Activated CD8-positive, alpha-beta T cell treated with anti-CD3 and anti-CD28 coated beads for 36 hours (primary cell): ENCODE measurements around the gene ZBTB22. TPM values are rescaled to one million over a fixed set of nuclear protein-coding genes. Genes with fewer than 3 reads are reported as not detected.
"Not testable (repeated sequence)": the region's sequence is repeated elsewhere in the genome, so short reads cannot be mapped to it uniquely, and the experiment has no call there.

ENCODE experiments used
- ATAC-seq: fragments of 200-7000 bp; cut with Tn5 transposase; one replicate; pipeline ENCODE4 v1.10.0; 2021; ENCODE audit warnings: mild to moderate bottlenecking, moderate library complexity
- CTCF ChIA-PET: fragments of 350-600 bp; sonication (Branson Sonifier 250); formaldehyde crosslinking; loops from one replicate; lab custom pipeline; 2021; ENCODE audit warnings: antibody characterized with exemption; lab: Charles Lee
- POLR2A ChIA-PET: fragments of 350-600 bp; sonication (Branson Sonifier 250); formaldehyde crosslinking; loops from one replicate; lab custom pipeline; 2021; ENCODE audit warnings: antibody characterized with exemption; lab: Charles Lee
- DNase-seq: peaks from one replicate; pipeline ENCODE4 v3.0.0-alpha.2; 2020
- H3K27ac Mint-ChIP-seq: one replicate; pipeline ENCODE4 v1.8.0; 2021; ENCODE audit warnings: mild to moderate bottlenecking, mixed read lengths
- H3K27me3 Mint-ChIP-seq: one replicate; pipeline ENCODE4 v1.8.0; 2021; ENCODE audit warnings: mixed read lengths
- H3K36me3 Mint-ChIP-seq: one replicate; pipeline ENCODE4 v1.8.0; 2021; ENCODE audit warnings: low read depth, mixed read lengths
- H3K4me1 Mint-ChIP-seq: one replicate; pipeline ENCODE4 v1.8.0; 2021; ENCODE audit warnings: low read depth, mixed read lengths
- H3K4me3 Mint-ChIP-seq: one replicate; pipeline ENCODE4 v1.8.0; 2021; ENCODE audit warnings: mild to moderate bottlenecking, moderate library complexity, mixed read lengths
- H3K9me3 Mint-ChIP-seq: one replicate; pipeline ENCODE4 v1.8.0; 2021; ENCODE audit warnings: mixed read lengths
- CTCF ChIP-seq: fragments of 200-600 bp; IDR thresholded peaks from one replicate; pipeline ENCODE4 v1.8.0; 2022; ENCODE audit warnings: antibody characterized with exemption, mild to moderate bottlenecking
- intact Hi-C: fragments of 100-400 bp; cut with micrococcal nuclease; formaldehyde crosslinking; loops from one replicate; pipeline ENCODE4 v1.10.0; 2022
- total RNA-seq, 2 experiments: library from RNA; stranded (reverse); gene quantifications; one replicate each; pipeline ENCODE4 v1.2.3, GENCODE V29; 2021

The ZBTB22 gene
- total RNA-seq, 2 experiments from 2014 or later = 7.2 to 7.5 TPM

- POLR2A ChIA-PET = interaction anchor here (0.8 to 9.5 kb wide), 11 partner anchors 8 to 294 kb away, joined by 3 to 261 read pairs (median 4); partner anchors contain the start of genes PFDN6, RGL2, TAPBP and WDR46
- Mint-ChIP-seq H3K4me1 (peaks cover 38% of the 10 kb centered on the region), H3K36me3 (peaks cover 53% of the 10 kb centered on the region), H3K4me3 (peak overlapping the region; percentile 95), H3K27ac (peak overlapping the region; percentile 100), H3K27me3 (no peaks in the 10 kb centered on the region), H3K9me3 (no peaks in the 10 kb centered on the region)
- intact Hi-C loops = no loop called here
- CTCF ChIA-PET = interaction anchor here (0.6 to 5.6 kb wide), 14 partner anchors 9 to 321 kb away, joined by 3 to 35 read pairs (median 4); partner anchors contain the start of genes KIFC1, PFDN6, RGL2 and TAPBP
- no peak for TF ChIP-seq CTCF
- no peak for DNase-seq
- no peak for ATAC-seq
Measured at GRCh38 chr6:33276581-33276863, 41.0 kb downstream of the ZBTB22 start.

GRCh38 chr6:33275795-33276580 lies 41.6 kb downstream of the ZBTB22 start:
- H3K27ac Mint-ChIP-seq = peak overlapping the region; percentile 100
- ATAC-seq, H3K9me3 Mint-ChIP-seq, H3K27me3 Mint-ChIP-seq, DNase-seq, intact Hi-C loops: not testable (repeated sequence)
- ChIA-PET POLR2A (interaction anchor here (0.9 to 9.5 kb wide), 12 partner anchors 8 to 154 kb away, joined by 3 to 261 read pairs (median 4); partner anchors contain the start of genes PFDN6, RGL2, TAPBP and WDR46), CTCF (interaction anchor here (0.6 to 5.6 kb wide), 6 partner anchors 13 to 321 kb away, joined by 3 to 35 read pairs (median 4); partner anchors contain the start of genes KIFC1, PFDN6 and WDR46)
- peak overlapping the region; percentile 95 for H3K4me3 Mint-ChIP-seq
- peaks cover 53% of the 10 kb centered on the region for H3K36me3 Mint-ChIP-seq
- H3K4me1 Mint-ChIP-seq = peaks cover 38% of the 10 kb centered on the region

GRCh38 chr6:33273924-33274902 lies 43.3 kb downstream of the ZBTB22 start:
- Mint-ChIP-seq H3K4me1 (peaks cover 49% of the 10 kb centered on the region), H3K9me3 (no peaks in the 10 kb centered on the region), H3K27me3 (no peaks in the 10 kb centered on the region), H3K36me3 (peaks cover 57% of the 10 kb centered on the region), H3K27ac (peak overlapping the region; percentile 100), H3K4me3 (peak overlapping the region; percentile 95)
- intact Hi-C loops = no loop called here
- CTCF ChIA-PET = no interaction called here
- ATAC-seq = no peak
- POLR2A ChIA-PET = interaction anchor here (0.6 to 9.5 kb wide), 6 partner anchors 14 to 259 kb away, joined by 3 to 261 read pairs (median 4); partner anchors contain the start of genes PFDN6, RGL2 and WDR46
- no peak for DNase-seq
- no peak for TF ChIP-seq CTCF

GRCh38 chr6:33273129-33273923 lies 44.2 kb downstream of the ZBTB22 start:
- peak overlapping the region; percentile 100 for H3K27ac Mint-ChIP-seq
- peaks cover 43% of the 10 kb centered on the region for H3K4me1 Mint-ChIP-seq
- peak overlapping the region; percentile 95 for H3K4me3 Mint-ChIP-seq
- no peaks in the 10 kb centered on the region for H3K27me3 Mint-ChIP-seq
- H3K36me3 Mint-ChIP-seq = peaks cover 62% of the 10 kb centered on the region
- ATAC-seq (no peak), DNase-seq (no peak)
- CTCF ChIA-PET = interaction anchor here (1.2 to 5.4 kb wide), 2 partner anchors 14 to 24 kb away, joined by 4 to 36 read pairs; no protein-coding TSS in a partner anchor
- POLR2A ChIA-PET = interaction anchor here (0.6 to 9.5 kb wide), 14 partner anchors 8 to 153 kb away, joined by 3 to 261 read pairs (median 13); partner anchors contain the start of genes PFDN6, RGL2 and WDR46
- TF ChIP-seq CTCF = no peak
- H3K9me3 Mint-ChIP-seq = no peaks in the 10 kb centered on the region
- intact Hi-C loops = no loop called here
